ENCODE results near the gene NAV2. TPM values are rescaled to one million over a fixed set of nuclear protein-coding genes. Genes with fewer than 3 reads are reported as not detected.
A peak's percentile ranks its signal among the peaks of the same experiment; 100 is the strongest.

The NAV2 gene
- total and polyA plus RNA-seq, 10 donors = 0.46 to 11.6 (median 4.1) TPM

DNA sequence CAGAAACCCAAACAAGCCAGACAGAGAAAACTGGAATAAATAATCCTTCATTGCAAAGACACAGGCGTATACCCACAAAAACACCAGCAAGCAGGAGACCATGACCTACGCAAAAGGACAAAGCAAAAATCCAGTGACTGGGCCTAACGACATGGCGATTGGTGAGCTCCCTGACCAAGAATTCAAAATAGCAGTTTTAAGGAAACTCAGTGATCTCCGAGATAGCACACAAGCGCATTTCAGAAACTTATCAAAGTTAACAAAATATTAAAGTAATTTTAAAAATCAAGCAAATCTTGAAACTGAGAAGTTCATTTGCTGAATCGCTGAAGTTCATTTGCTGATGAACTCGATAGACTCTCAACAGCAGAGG is 420.0 kb downstream of the NAV2 start:
- Histone ChIP-seq H3K9me3 (no peaks in the 10 kb centered on the region), H3K36me3 (no peaks in the 10 kb centered on the region), H3K4me3 (peak overlapping the region in 4 of 8 donors; percentile 29 to 64 (median 38)), H3K27me3 (replicated peaks in 1 of 7) (peaks cover 0 to 46% (median 11%) of the 10 kb centered on the region in 7 donors), H3K27ac (no peak overlapping the region), H3K4me1 (peaks cover 0 to 13% (median 10%) of the 10 kb centered on the region in 6 donors)
- TF ChIP-seq, protein P1, sequence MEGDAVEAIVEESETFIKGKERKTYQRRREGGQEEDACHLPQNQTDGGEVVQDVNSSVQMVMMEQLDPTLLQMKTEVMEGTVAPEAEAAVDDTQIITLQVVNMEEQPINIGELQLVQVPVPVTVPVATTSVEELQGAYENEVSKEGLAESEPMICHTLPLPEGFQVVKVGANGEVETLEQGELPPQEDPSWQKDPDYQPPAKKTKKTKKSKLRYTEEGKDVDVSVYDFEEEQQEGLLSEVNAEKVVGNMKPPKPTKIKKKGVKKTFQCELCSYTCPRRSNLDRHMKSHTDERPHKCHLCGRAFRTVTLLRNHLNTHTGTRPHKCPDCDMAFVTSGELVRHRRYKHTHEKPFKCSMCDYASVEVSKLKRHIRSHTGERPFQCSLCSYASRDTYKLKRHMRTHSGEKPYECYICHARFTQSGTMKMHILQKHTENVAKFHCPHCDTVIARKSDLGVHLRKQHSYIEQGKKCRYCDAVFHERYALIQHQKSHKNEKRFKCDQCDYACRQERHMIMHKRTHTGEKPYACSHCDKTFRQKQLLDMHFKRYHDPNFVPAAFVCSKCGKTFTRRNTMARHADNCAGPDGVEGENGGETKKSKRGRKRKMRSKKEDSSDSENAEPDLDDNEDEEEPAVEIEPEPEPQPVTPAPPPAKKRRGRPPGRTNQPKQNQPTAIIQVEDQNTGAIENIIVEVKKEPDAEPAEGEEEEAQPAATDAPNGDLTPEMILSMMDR (IDR thresholded peaks at IDR 0.05 in 8 of 11, conservative IDR thresholded peaks at IDR 0.05 in 3 of 11) = no peak
- TF ChIP-seq POLR2AphosphoS5 (IDR thresholded peaks at IDR 0.05) (no peak), POLR2A (IDR thresholded peaks at IDR 0.05) (no peak)
- 38 to 50% (median 44%) methylated on average over 8 of the region's 8 CpGs for WGBS, 5 donors
- DNase-seq = no peak
- intact Hi-C loops (cut with DNase I; ENCODE audit: low total_unique reads) = no loop called here

DNA sequence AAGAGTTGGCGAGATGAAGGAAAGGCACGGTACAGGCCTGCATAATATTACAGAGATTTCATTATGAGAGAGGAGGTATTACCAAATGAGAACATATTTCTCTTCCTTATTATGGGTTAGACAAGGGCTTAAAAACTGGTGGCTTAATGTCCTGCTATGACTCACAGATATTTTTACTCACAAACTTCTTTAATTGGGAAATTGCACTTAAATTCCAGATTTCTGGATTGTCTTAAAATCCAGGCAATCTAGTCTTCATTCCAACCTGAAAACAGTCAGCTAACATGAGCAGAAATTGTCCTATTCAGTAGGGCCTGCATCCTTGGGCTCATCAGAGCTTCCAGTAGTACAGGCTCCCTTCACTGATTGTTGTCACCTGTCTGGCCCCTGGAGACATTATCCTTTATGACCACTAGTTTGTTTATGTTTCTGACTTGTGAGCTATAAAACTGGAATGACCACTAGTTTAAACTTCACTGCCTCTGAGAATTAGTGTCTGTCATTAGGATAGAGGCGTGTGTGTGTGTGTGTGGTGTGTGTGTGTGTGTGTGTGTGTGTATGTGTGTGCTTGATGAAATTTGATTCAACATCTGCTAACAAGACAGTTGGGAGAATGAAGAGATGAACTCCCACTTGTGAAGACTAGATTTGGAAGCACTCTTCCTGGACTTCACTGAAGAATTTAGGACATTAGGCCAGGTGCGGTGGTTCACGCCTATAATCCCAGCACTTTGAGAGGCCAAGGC is 422.5 kb downstream of the NAV2 start:
- intact Hi-C loops (cut with DNase I; ENCODE audit: low total_unique reads) = no loop called here
- no peak for DNase-seq
- H3K36me3 ChIP-seq = no peaks in the 10 kb centered on the region
- no peak overlapping the region for H3K27ac ChIP-seq
- no peak for TF ChIP-seq POLR2A (IDR thresholded peaks at IDR 0.05)
- no peak for TF ChIP-seq POLR2AphosphoS5 (IDR thresholded peaks at IDR 0.05)
- TF ChIP-seq, protein P1 (IDR thresholded peaks at IDR 0.05 in 8 of 11, conservative IDR thresholded peaks at IDR 0.05 in 3 of 11) = no peak
- no peak overlapping the region for H3K4me3 ChIP-seq
- peaks cover 0 to 13% (median 10%) of the 10 kb centered on the region in 6 donors for H3K4me1 ChIP-seq
- 82 to 91% (median 88%) methylated on average over 5 of the region's 5 CpGs for WGBS, 5 donors
- peaks cover 0 to 58% (median 11%) of the 10 kb centered on the region in 7 donors for H3K27me3 ChIP-seq (replicated peaks in 1 of 7)
- H3K9me3 ChIP-seq = no peaks in the 10 kb centered on the region

DNA sequence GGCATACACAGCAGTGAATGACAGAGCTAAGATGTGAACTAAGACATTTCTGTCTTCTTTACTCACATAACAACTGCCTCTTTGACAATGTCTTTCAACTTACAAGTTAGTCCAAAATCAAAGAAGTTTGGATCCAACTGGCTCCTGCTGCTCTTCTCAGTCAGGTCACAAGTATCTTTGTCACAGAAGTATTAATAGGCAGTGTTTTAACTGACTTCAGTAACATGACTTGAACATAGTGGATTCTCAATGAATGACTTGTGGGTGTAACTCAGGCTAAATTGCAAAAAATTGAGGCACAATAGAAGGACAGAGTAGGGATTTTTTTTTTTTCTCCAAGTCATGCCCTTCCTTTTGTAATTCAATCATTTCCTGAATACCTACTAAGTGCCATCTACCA is 425.0 kb downstream of the NAV2 start:
- no peak for DNase-seq
- Histone ChIP-seq H3K36me3 (no peaks in the 10 kb centered on the region), H3K4me1 (peaks cover 0 to 1% (median under 1%) of the 10 kb centered on the region in 6 donors), H3K4me3 (no peak overlapping the region), H3K27me3 (replicated peaks in 1 of 7) (peaks cover 0 to 51% (median 12%) of the 10 kb centered on the region in 7 donors), H3K27ac (no peak overlapping the region), H3K9me3 (no peaks in the 10 kb centered on the region)
- TF ChIP-seq, protein P1 (IDR thresholded peaks at IDR 0.05 in 8 of 11, conservative IDR thresholded peaks at IDR 0.05 in 3 of 11) = no peak
- TF ChIP-seq POLR2AphosphoS5 (IDR thresholded peaks at IDR 0.05) (no peak), POLR2A (IDR thresholded peaks at IDR 0.05) (no peak)
- intact Hi-C loops (cut with DNase I; ENCODE audit: low total_unique reads) = no loop called here

- TF ChIP-seq POLR2AphosphoS5 (IDR thresholded peaks at IDR 0.05) (no peak), POLR2A (IDR thresholded peaks at IDR 0.05) (no peak)
- TF ChIP-seq, protein P1 (IDR thresholded peaks at IDR 0.05 in 8 of 11, conservative IDR thresholded peaks at IDR 0.05 in 3 of 11) = no peak
- Histone ChIP-seq H3K27ac (no peak overlapping the region), H3K4me3 (no peak overlapping the region), H3K27me3 (replicated peaks in 1 of 7) (peaks cover 0 to 41% (median 2%) of the 10 kb centered on the region in 7 donors), H3K9me3 (no peaks in the 10 kb centered on the region), H3K4me1 (no peaks in the 10 kb centered on the region), H3K36me3 (no peaks in the 10 kb centered on the region)
- DNase-seq = no peak
- intact Hi-C loops (cut with DNase I; ENCODE audit: low total_unique reads) = no loop called here
- 82 to 91% (median 84%) methylated on average over 4 of the region's 4 CpGs for WGBS, 5 donors
These were observed 426.1 kb downstream of the NAV2 start for GRCh38 chr11:20138707-20139106.
